Skeletal muscle tissue (tissue), 4 donors: ENCODE data around the gene LPCAT1. TPM values are rescaled to one million over a fixed set of nuclear protein-coding genes. Genes with fewer than 3 reads are reported as not detected.

Source experiments
- H3K27ac ChIP-seq: one replicate; pipeline ENCODE4 v1.7.0; 2013; ENCODE audit warnings: mild to moderate bottlenecking, low read depth, low read length, inconsistent platforms
- H3K27me3 ChIP-seq, 3 donors: one replicate each; pipeline ENCODE4 v1.7.0; 2013; ENCODE audit warnings: low read length in 3 of 3; ENCODE audit not compliant: control insufficient read depth in 3 of 3, insufficient read depth in 3 of 3
- H3K36me3 ChIP-seq, 3 donors: one replicate each; pipeline ENCODE4 v1.7.0; 2013; ENCODE audit warnings: low read length in 3 of 3; ENCODE audit not compliant: control insufficient read depth in 3 of 3, insufficient read depth in 3 of 3
- H3K4me1 ChIP-seq, 3 donors: one replicate each; pipeline ENCODE4 v1.7.0; 2013; ENCODE audit warnings: low read length in 3 of 3, mild to moderate bottlenecking in 3 of 3; ENCODE audit not compliant: control insufficient read depth in 3 of 3, insufficient read depth in 3 of 3
- H3K4me3 ChIP-seq, 3 donors: one replicate each; pipeline ENCODE4 v1.7.0; 2013; ENCODE audit warnings: low read length in 3 of 3
- H3K9ac ChIP-seq, 3 donors: one replicate each; pipeline ENCODE4 v1.7.0; 2013; ENCODE audit warnings: low read length in 3 of 3, mild to moderate bottlenecking in 3 of 3, moderate library complexity in 2 of 3, low read depth in 1 of 3
- H3K9me3 ChIP-seq, 3 donors: one replicate each; pipeline ENCODE4 v1.7.0; 2013; ENCODE audit warnings: low read length in 3 of 3; ENCODE audit not compliant: control insufficient read depth in 3 of 3
- total RNA-seq: library from RNA; depleted of rRNA; stranded (reverse); fragments of >200 nt; gene quantifications from one replicate; pipeline ENCODE4 v1.2.3, GENCODE V29; 2014
- donor health status: Osteomylitis.

Gene LPCAT1
- total RNA-seq, 1 donor from 2014 or later = 35.5 TPM

DNA sequence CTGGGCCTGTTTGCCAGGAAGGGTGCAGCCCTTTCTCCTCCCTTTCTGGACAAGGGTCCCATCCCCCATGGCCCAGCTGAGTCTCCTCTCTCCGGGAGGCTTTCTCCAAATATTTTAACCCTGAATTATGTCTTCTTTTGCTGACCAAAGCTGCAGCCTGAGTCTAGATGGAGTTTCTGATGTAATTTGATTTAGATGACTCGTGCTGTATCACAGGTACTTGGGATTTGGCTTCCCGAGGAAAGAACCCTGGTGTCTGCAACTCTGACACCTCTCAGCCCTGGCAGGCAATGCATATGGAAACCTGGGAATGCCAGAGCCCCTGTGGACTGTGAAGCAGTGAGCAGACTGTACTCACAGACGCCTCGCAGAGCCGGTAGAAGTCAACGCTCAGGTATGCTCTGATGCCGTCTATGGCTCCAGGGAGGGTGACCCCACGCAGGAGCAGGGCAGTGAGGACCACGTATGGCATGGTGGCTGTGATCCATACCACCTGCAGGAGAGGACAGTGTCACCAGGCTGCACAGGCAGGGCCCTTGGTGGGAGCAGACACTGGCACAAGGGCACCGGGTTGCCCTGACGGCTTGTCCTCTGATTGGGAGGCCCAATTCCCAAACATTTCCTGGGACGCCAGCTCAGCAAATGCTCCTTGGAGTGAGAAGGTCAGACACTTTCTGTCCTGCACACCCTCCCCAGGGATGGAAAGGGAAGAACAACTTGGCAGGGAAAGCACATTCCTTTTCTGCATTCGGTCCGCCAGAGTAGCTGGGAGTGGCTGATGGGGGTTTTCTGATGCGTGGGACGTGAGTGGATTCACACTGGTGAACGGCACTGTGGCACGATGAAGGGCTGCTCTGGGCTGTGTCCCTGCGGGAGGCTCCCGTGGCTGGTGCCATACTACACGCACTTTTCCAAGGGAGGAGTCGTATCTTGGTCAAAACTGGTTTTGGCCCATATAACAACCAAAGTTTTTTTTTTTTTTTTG lies 103.3 kb downstream of the LPCAT1 start:
- H3K4me3 ChIP-seq = no peak overlapping the region
- peaks cover 2 to 26% (median 20%) of the 10 kb centered on the region in 3 donors for H3K27me3 ChIP-seq

DNA sequence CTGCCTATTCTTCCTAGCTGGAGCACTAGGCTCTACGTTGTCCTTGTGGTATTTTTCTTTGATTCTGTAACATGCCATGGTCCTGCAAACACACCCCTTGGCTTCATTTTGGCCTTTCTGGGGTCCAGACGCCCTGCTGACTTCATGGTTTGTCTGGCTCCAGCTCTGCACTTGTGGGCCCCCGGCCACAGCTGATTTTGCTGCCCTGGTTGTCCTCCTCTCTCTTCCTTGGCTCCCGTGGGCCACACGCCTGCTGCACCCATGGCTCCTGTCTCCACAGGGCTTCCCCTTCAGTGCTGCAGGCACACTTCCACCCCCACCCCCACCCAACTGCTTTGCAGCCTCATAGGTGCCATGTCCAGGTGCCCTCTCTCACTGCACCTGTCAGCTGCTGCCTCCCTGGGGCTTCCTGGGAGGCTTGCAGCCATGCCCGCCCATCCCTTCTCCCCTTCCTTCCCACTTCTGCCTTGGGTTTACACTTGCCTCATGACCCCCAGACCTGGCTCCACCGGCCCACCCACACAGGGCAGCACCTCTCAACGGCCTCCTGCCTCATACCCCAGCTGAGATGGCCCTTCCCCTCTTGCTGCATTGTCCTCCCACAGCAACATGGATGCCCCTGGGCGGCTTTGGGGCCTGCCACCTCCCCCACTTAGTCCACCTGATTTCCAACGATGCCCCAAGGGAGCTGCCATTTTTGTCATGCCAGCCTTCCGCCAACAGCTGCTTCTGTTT lies 104.1 kb downstream of the LPCAT1 start:
- peaks cover 3 to 9% (median 6%) of the 10 kb centered on the region in 3 donors for H3K4me1 ChIP-seq
- peaks cover 0 to 3% (median 2%) of the 10 kb centered on the region in 3 donors for H3K9me3 ChIP-seq
- peaks cover 7 to 26% (median 17%) of the 10 kb centered on the region in 3 donors for H3K27me3 ChIP-seq
- H3K27ac ChIP-seq = no peak overlapping the region
- H3K4me3 ChIP-seq = no peak overlapping the region
- no peaks in the 10 kb centered on the region for H3K36me3 ChIP-seq
- H3K9ac ChIP-seq = no peak overlapping the region

More for the DNA sequence above, 103.3 kb downstream of the LPCAT1 start:
- Histone ChIP-seq H3K27ac (no peak overlapping the region), H3K9me3 (peaks cover 0 to 3% (median 2%) of the 10 kb centered on the region in 3 donors), H3K4me1 (peaks cover 3 to 9% (median 6%) of the 10 kb centered on the region in 3 donors), H3K36me3 (no peaks in the 10 kb centered on the region), H3K9ac (no peak overlapping the region)

DNA sequence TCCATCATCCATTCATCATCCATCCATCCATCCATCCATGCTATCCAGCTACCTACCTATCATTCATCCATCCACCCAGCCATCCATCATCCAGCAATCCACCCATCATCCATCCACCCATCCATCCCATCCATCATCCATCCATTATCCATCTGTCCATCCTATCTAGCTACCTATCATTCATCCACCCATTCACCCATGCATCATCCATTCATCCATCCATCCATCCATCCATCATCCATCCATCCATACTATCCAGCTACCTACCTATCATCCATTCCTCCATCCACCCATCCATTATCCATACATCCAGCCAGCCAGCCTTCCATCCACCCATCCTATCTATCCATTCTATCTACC lies 104.9 kb downstream of the LPCAT1 start:
- Histone ChIP-seq H3K4me1 (peaks cover 3 to 9% (median 6%) of the 10 kb centered on the region in 3 donors), H3K36me3 (no peaks in the 10 kb centered on the region), H3K27ac (no peak overlapping the region), H3K27me3 (peaks cover 8 to 24% (median 11%) of the 10 kb centered on the region in 3 donors), H3K4me3 (no peak overlapping the region), H3K9ac (no peak overlapping the region), H3K9me3 (peaks cover 0 to 3% (median 2%) of the 10 kb centered on the region in 3 donors)

DNA sequence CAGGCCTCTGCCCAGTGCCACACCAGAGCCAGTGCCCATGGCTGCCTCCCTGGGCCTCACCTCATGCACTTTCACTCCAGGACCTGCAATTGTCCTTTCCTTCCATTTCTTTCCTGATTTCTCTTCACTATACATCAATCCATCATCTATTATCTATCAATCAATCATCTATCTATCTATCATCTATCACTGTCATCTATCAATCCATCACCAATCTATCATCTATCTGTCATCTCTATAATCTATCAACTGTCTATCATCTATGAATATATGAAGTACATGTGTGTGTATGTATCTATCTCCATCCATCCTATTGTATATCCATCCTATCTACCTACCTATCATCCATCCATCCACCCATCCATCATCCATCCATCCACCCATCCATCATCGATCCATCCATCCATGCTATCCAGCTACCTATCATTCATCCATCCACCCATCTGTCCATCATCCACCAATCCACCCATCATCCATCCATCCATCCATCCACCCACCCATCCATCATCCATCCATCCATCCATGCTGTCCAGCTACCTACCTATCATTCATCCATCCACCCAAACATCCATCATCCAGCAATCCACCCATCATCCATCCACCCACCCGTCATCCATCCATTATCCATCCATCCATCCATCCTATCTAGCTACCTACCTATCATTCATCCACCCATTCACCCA lies 105.4 kb downstream of the LPCAT1 start:
- H3K4me1 ChIP-seq = peaks cover 3 to 9% (median 6%) of the 10 kb centered on the region in 3 donors
- no peak overlapping the region for H3K27ac ChIP-seq
- peaks cover 9 to 24% (median 11%) of the 10 kb centered on the region in 3 donors for H3K27me3 ChIP-seq
- no peak overlapping the region for H3K9ac ChIP-seq
- no peaks in the 10 kb centered on the region for H3K36me3 ChIP-seq
- peaks cover 0 to 3% (median 2%) of the 10 kb centered on the region in 3 donors for H3K9me3 ChIP-seq
- no peak overlapping the region for H3K4me3 ChIP-seq

DNA sequence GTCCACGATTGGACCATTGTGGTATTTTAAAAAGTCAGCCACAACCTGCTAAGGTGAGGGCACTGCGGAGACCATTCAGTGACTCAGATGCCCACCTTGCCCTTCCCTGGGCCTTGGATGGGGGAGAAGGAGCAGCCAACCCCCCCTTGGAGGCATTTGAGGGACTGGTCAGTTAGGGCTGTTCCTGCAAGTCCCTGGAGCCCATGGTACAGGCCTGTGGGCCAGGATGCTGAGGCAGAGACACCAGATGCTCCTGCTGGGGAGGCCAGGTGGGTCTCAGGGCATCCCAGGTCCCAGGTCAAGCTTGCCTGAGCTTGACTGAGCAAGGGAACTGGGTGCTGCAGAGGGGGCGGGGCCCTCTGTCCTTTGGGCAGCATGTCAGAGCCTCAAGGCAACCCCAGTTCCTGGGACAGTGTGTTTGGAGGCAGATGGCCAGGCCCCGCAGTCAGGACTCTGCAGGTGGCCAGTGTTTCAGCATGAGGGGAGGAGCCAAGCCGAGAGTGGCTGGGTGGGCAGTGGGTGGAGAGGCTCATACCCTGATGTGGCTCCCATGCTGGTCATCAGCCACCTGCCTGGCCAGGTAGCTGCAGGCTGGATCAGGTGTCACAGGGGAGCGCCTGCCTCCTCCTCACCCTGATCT lies 106.1 kb downstream of the LPCAT1 start:
- Histone ChIP-seq H3K4me3 (no peak overlapping the region), H3K27me3 (peaks cover 9 to 27% (median 14%) of the 10 kb centered on the region in 3 donors), H3K9me3 (peaks cover 0 to 3% (median 2%) of the 10 kb centered on the region in 3 donors), H3K36me3 (no peaks in the 10 kb centered on the region), H3K9ac (no peak overlapping the region), H3K4me1 (peaks cover 3 to 9% (median 6%) of the 10 kb centered on the region in 3 donors), H3K27ac (no peak overlapping the region)

DNA sequence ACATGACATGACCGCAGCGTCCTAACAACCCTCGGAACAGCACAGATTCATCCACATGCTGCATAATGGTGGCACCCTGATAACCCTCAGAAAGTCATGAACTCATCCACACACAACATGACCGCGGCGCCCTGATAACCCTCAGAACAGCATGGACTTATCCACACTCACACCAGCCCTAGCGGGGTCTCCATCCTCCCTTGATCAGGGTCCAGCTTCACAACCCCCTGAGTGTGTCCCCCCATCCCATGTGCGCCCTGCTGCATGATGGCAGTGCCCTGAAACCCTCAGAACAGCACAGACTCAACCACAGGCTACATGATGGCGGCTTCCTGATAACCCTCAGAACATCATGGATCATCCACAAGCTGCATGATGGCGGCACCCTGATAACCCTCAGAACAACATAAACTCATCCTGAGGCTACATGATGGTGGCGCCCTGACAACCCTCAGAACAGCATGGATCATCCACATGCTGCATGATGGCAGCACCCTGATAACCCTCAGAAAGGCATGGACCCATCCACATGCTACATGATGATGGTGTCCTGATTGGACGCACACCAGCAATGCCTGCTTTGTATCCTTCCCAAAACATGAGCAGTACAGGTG lies 106.8 kb downstream of the LPCAT1 start:
- Histone ChIP-seq H3K9me3 (peaks cover 0 to 3% (median 2%) of the 10 kb centered on the region in 3 donors), H3K36me3 (no peaks in the 10 kb centered on the region), H3K27me3 (peaks cover 13 to 34% (median 21%) of the 10 kb centered on the region in 3 donors), H3K27ac (no peak overlapping the region), H3K9ac (no peak overlapping the region), H3K4me3 (no peak overlapping the region), H3K4me1 (peaks cover 3 to 9% (median 6%) of the 10 kb centered on the region in 3 donors)

DNA sequence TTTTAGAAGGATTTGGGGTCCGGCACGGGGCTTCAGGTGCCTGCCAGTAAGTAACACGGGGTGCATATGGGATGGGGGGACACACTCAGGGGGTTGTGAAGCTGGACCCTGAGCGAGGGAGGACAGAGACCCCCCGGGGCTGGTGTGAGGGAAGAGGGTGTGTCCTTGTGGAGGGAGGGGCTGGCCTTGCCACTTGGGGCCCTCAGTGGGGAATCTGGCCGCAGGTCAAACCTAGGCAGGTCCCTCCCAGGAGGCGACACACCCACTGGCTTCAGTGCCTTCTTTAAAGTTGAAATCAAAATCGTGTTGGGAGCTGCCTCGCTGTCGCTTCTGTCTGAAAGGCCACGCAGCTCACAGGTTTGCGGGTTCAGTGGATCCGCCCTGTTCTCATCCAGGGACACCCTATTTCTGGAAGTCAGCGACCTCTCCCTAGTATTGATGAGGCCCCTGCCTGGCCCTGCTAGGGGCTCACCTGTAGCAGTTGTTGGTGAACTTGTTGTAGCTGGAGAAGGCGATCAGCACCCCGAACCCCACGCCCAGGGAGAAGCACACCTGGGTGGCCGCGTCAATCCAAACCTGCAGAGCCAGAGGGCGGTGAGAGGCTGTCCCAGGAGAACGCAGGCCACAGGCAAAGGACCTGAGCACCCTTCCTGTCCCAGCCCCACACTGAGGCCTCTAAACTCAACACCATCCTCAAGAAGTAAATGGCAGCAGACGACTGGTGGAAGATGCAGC lies 108.0 kb downstream of the LPCAT1 start:
- H3K27me3 ChIP-seq = peaks cover 13 to 37% (median 22%) of the 10 kb centered on the region in 3 donors
- H3K9ac ChIP-seq = no peak overlapping the region
- H3K27ac ChIP-seq = no peak overlapping the region
- peaks cover 3 to 8% (median 4%) of the 10 kb centered on the region in 3 donors for H3K4me1 ChIP-seq
- H3K4me3 ChIP-seq = no peak overlapping the region
- H3K9me3 ChIP-seq = peaks cover 0 to 3% (median 2%) of the 10 kb centered on the region in 3 donors
- H3K36me3 ChIP-seq = no peaks in the 10 kb centered on the region

DNA sequence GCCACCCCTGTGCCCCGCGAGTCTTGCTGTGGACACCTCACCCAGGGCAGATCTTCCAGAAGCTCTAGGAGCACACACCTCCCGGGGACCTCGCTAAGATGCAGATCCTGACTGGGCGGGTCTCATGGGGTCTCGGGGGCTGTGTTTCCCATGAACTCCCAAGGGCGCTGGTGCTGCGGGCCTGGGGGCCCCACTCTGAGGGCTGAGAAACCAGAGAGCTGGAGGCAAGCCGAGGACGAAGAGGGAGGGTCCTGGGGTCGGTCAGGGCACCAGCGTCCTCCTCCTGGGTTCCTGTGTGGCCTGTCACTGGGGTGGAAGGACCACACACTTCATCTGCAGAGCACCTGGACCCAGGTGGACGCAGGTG lies 108.7 kb downstream of the LPCAT1 start:
- Histone ChIP-seq H3K36me3 (no peaks in the 10 kb centered on the region), H3K4me1 (peaks cover 0 to under 1% (median 0%) of the 10 kb centered on the region in 3 donors), H3K9me3 (peaks cover 0 to 3% (median 0%) of the 10 kb centered on the region in 3 donors), H3K27ac (no peak overlapping the region), H3K4me3 (no peak overlapping the region), H3K9ac (no peak overlapping the region), H3K27me3 (peaks cover 13 to 44% (median 26%) of the 10 kb centered on the region in 3 donors)
